HG02884 (cell line): ENCODE data around the gene U2AF1L4.
A peak's percentile ranks its signal among the peaks of the same experiment; 100 is the strongest.

Source experiments
- ATAC-seq: cut with Tn5 transposase; IDR thresholded peaks from one replicate; pipeline ENCODE4 v1.9.1; 2021; ENCODE audit warnings: mild to moderate bottlenecking, moderate library complexity; ENCODE audit not compliant: unreplicated experiment

Gene U2AF1L4

GRCh38 chr19:35742121-35742724 is 3.0 kb downstream of the U2AF1L4 start, which contains the start of gene IGFLR1:
IGFLR1 (minus strand) TSS chr19:35742452; CDS start chr19:35741180, 1,272 bp downstream.
- no peak for ATAC-seq

- ATAC-seq = no peak
Observed at GRCh38 chr19:35741203-35741515, 4.1 kb downstream of the U2AF1L4 start.

GRCh38 chr19:35740423-35741202 is 4.6 kb downstream of the U2AF1L4 start:
- peak; percentile 48 for ATAC-seq

- ATAC-seq = no peak
Observed at GRCh38 chr19:35740108-35740422, 5.2 kb downstream of the U2AF1L4 start.

GRCh38 chr19:35739275-35740107 is 5.7 kb downstream of the U2AF1L4 start:
- no peak for ATAC-seq

- ATAC-seq = no peak
Observed at GRCh38 chr19:35738887-35739229, 6.4 kb downstream of the U2AF1L4 start.

GRCh38 chr19:35738021-35738886 is 7.0 kb downstream of the U2AF1L4 start:
- no peak for ATAC-seq

- no peak for ATAC-seq
Observed at GRCh38 chr19:35736913-35737886, 8.0 kb downstream of the U2AF1L4 start.

- no peak for ATAC-seq
Observed at GRCh38 chr19:35734889-35735288, 10.3 kb downstream of the U2AF1L4 start.

GRCh38 chr19:35734273-35734672 is 10.9 kb downstream of the U2AF1L4 start:
- ATAC-seq = no peak

GRCh38 chr19:35733180-35734125 is 11.8 kb downstream of the U2AF1L4 start:
- no peak for ATAC-seq

- ATAC-seq = no peak
Observed at GRCh38 chr19:35732540-35733179, 12.6 kb downstream of the U2AF1L4 start.

GRCh38 chr19:35731779-35732405 is 13.3 kb downstream of the U2AF1L4 start:
- no peak for ATAC-seq

GRCh38 chr19:35731353-35731752 is 13.9 kb downstream of the U2AF1L4 start:
- no peak for ATAC-seq

GRCh38 chr19:35730326-35730725 is 14.9 kb downstream of the U2AF1L4 start:
- ATAC-seq = no peak

- no peak for ATAC-seq
Observed at GRCh38 chr19:35729763-35730162, 15.5 kb downstream of the U2AF1L4 start.

- no peak for ATAC-seq
Observed at GRCh38 chr19:35729021-35729420, 16.2 kb downstream of the U2AF1L4 start.
